OCI-LY1 (cell line): ENCODE data around the gene SFTA2.

Source experiments
- H2AFZ ChIP-seq: fragments of 200-600 bp; sonication (generic), shearing (Covaris generic); 2 replicates; pipeline ENCODE4 v1.6.0; 2014; ENCODE audit warnings: antibody characterized with exemption, mild to moderate bottlenecking, low read length
- H3F3A ChIP-seq: fragments of 200-600 bp; sonication (generic), shearing (Covaris generic); 2 replicates; pipeline ENCODE4 v1.6.0; 2014; ENCODE audit warnings: mild to moderate bottlenecking, antibody characterized with exemption, low read length, moderate library complexity; ENCODE audit not compliant: insufficient read depth
- H3K27ac ChIP-seq: fragments of 200-600 bp; sonication (generic); 2 replicates; pipeline ENCODE4 v1.5.1; 2014; ENCODE audit warnings: low read length, mixed run types, mild to moderate bottlenecking, low read depth; ENCODE audit not compliant: poor library complexity, severe bottlenecking
- H3K27me3 ChIP-seq: fragments of 200-600 bp; sonication (generic); 2 replicates; pipeline ENCODE4 v1.6.0; 2014; ENCODE audit warnings: antibody characterized with exemption, mild to moderate bottlenecking, low read length, moderate library complexity; ENCODE audit not compliant: insufficient read depth
- H3K36me3 ChIP-seq: fragments of 200-600 bp; sonication (generic); 2 replicates; pipeline ENCODE4 v1.6.1; 2014; ENCODE audit warnings: mild to moderate bottlenecking, antibody characterized with exemption, low read length, moderate library complexity, mixed read lengths; ENCODE audit not compliant: insufficient read depth
- H3K4me1 ChIP-seq: fragments of 200-600 bp; sonication (generic); 2 replicates; pipeline ENCODE4 v1.5.1; 2014; ENCODE audit warnings: mild to moderate bottlenecking, low read length, moderate library complexity; ENCODE audit not compliant: insufficient read depth, severe bottlenecking
- H3K4me2 ChIP-seq: fragments of 200-600 bp; sonication (generic), shearing (Covaris generic); 2 replicates; pipeline ENCODE4 v1.6.1; 2014; ENCODE audit warnings: low read length
- H3K4me3 ChIP-seq: fragments of 200-600 bp; sonication (generic); 2 replicates; pipeline ENCODE4 v1.5.1; 2014; ENCODE audit warnings: low read length, low read depth, mild to moderate bottlenecking, mixed read lengths; ENCODE audit not compliant: poor library complexity, severe bottlenecking
- H3K79me2 ChIP-seq: fragments of 200-600 bp; shearing (Covaris generic); 2 replicates; pipeline ENCODE4 v1.6.1; 2016; ENCODE audit warnings: mixed run types, low read length, mixed read lengths; ENCODE audit not compliant: insufficient read depth
- H3K9ac ChIP-seq: fragments of 200-600 bp; sonication (generic), shearing (Covaris generic); 2 replicates; pipeline ENCODE4 v1.6.1; 2014; ENCODE audit warnings: mild to moderate bottlenecking, low read length, mixed read lengths
- H3K9me2 ChIP-seq: fragments of 200-600 bp; sonication (generic), shearing (Covaris generic); 2 replicates; pipeline ENCODE4 v1.6.1; 2014; ENCODE audit warnings: low read depth, mild to moderate bottlenecking, low read length, mixed read lengths
- H3K9me3 ChIP-seq: fragments of 200-600 bp; shearing (Covaris generic); 2 replicates; pipeline ENCODE4 v1.6.1; 2014; ENCODE audit warnings: low read length, mixed read lengths
- H4K20me1 ChIP-seq: fragments of 200-600 bp; sonication (generic), shearing (Covaris generic); 2 replicates; pipeline ENCODE4 v1.6.0; 2016; ENCODE audit warnings: mild to moderate bottlenecking, low read length; ENCODE audit not compliant: insufficient read depth
- EZH2 ChIP-seq: fragments of 200-600 bp; sonication (generic), shearing (Covaris generic); IDR thresholded peaks from 2 replicates; pipeline ENCODE4 v1.8.0; 2017; ENCODE audit warnings: borderline replicate concordance, mixed run types, mild to moderate bottlenecking, antibody characterized with exemption, low read length, moderate library complexity, mixed read lengths
- TF ChIP-seq, protein P1 (sequence below): fragments of 200-600 bp; sonication (generic), shearing (Covaris generic); IDR thresholded peaks from 2 replicates; pipeline ENCODE4 v1.5.1; 2017; ENCODE audit warnings: mild to moderate bottlenecking, antibody characterized with exemption, low read length, moderate library complexity, mixed read lengths

The SFTA2 gene

DNA sequence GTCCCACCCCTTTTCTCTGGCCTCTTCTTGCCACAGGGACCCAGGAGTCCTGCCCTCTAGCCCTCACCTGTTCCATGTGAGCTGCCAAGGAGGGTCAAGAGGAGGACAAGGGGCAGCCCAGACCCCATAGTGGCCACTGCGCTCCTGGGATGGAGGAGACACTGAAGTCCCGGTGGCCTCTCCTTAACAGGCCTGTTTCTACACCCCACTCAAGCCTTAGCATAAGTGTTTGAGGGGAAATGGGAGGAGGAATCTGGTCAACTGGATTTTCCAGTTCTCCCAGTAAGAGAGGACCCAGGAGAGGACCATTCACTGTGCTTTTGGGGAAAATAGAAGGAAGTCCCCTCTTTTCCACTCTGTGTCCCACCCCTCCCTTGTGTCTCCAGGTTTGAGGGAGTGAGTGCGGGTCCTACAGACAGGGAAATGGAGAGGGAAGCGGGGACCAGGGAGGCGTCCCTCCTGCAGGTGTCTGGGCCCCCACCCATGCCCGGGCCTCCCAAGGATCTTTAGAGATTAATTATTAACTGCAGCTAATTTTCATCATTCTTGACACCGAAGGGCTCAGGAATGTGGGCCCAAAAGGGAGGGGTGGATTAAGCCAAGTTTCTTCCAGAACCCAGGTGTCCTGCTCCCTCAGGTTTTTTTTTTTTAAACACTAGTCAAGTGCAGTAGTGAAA, at the start of gene SFTA2:
Gene SFTA2, minus strand, starts transcription at position 202 of the 677 bp plus-strand sequence. Its CDS starts 74 bp downstream, at position 128.
- Histone ChIP-seq H3K9me3 (no peaks in the 10 kb centered on the region), H3F3A (no peaks in the 10 kb centered on the region), H2AFZ (no peak within 1 kb of the TSS), H3K9me2 (no peaks in the 10 kb centered on the region), H3K36me3 (peaks cover 19% of the 10 kb centered on the region), H3K4me3 (no peak within 1 kb of the TSS), H3K4me1 (no peaks in the 10 kb centered on the region), H3K79me2 (no peaks in the 10 kb centered on the region), H3K27me3 (no peaks in the 10 kb centered on the region), H3K4me2 (no peak within 1 kb of the TSS), H3K27ac (no peak within 1 kb of the TSS), H3K9ac (no peak within 1 kb of the TSS), H4K20me1 (no peaks in the 10 kb centered on the region)
- TF ChIP-seq, protein P1, sequence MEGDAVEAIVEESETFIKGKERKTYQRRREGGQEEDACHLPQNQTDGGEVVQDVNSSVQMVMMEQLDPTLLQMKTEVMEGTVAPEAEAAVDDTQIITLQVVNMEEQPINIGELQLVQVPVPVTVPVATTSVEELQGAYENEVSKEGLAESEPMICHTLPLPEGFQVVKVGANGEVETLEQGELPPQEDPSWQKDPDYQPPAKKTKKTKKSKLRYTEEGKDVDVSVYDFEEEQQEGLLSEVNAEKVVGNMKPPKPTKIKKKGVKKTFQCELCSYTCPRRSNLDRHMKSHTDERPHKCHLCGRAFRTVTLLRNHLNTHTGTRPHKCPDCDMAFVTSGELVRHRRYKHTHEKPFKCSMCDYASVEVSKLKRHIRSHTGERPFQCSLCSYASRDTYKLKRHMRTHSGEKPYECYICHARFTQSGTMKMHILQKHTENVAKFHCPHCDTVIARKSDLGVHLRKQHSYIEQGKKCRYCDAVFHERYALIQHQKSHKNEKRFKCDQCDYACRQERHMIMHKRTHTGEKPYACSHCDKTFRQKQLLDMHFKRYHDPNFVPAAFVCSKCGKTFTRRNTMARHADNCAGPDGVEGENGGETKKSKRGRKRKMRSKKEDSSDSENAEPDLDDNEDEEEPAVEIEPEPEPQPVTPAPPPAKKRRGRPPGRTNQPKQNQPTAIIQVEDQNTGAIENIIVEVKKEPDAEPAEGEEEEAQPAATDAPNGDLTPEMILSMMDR, result no peak
- TF ChIP-seq EZH2, result no peak

DNA sequence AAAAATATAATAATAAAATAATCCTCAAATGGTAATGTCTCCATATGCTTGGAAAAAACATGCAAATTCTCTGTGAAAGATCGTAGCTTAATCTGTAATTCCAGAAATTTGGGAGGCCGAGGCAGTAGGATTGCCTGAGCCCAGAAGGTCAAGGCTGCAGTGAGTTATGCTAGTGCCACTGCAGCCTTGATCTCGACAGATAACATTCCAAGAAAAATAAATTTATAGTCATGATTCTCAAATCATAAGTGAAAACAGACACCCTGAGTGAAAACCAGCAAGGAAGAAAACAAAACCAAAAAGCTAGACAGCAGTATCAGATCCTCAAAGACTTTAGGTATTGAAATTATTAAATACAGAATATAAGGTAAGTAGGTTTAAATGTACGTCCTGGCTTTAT, 47.7 kb upstream of the SFTA2 start:
- H3K4me3 ChIP-seq, result no peak overlapping the region
- no peaks in the 10 kb centered on the region for H3F3A ChIP-seq
- H3K4me2 ChIP-seq, result no peak overlapping the region
- H4K20me1 ChIP-seq, result no peaks in the 10 kb centered on the region
- H3K4me1 ChIP-seq, result no peaks in the 10 kb centered on the region
- no peaks in the 10 kb centered on the region for H3K79me2 ChIP-seq
- H3K9me3 ChIP-seq, result no peaks in the 10 kb centered on the region
- no peaks in the 10 kb centered on the region for H3K36me3 ChIP-seq
- no peak overlapping the region for H3K9ac ChIP-seq
- TF ChIP-seq, protein P1, result no peak
- TF ChIP-seq EZH2, result no peak
- no peaks in the 10 kb centered on the region; the same call in 1 of the 2 replicates for H3K27me3 ChIP-seq
- no peak overlapping the region for H3K27ac ChIP-seq
- H2AFZ ChIP-seq, result no peak overlapping the region
- H3K9me2 ChIP-seq, result no peaks in the 10 kb centered on the region

DNA sequence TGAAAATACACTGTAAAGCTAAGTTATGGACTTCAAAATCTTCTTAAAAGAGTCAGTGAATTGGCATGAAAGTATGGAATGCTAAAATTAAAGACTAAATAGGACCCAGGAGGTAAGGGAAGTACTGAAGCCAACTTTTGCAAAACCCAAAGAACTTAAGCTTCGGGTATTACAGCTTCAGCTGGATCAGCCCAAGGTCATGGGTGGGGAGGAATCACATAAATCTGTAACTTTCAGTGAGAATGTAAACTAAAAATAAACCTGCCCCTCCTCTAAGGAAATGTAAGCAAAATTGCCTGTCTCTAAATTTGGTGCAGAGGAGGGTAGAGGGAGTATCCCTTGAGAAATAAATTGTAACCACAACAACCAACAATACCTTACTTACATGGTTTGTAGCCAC, 47.2 kb upstream of the SFTA2 start:
- Histone ChIP-seq H3K4me1 (no peaks in the 10 kb centered on the region), H3K4me2 (no peak overlapping the region), H2AFZ (no peak overlapping the region), H3K36me3 (no peaks in the 10 kb centered on the region), H3K4me3 (no peak overlapping the region), H3K9me3 (no peaks in the 10 kb centered on the region), H4K20me1 (no peaks in the 10 kb centered on the region), H3K27me3 (no peaks in the 10 kb centered on the region; the same call in 1 of the 2 replicates), H3K9ac (no peak overlapping the region), H3K79me2 (no peaks in the 10 kb centered on the region), H3K27ac (no peak overlapping the region), H3F3A (no peaks in the 10 kb centered on the region), H3K9me2 (no peaks in the 10 kb centered on the region)
- TF ChIP-seq, protein P1, result no peak
- no peak for TF ChIP-seq EZH2
